Esophagus squamous epithelium (tissue), 5 donors: ENCODE measurements around the gene TMEM9B. TPM values are rescaled to one million over a fixed set of nuclear protein-coding genes. Genes with fewer than 3 reads are reported as not detected.
A peak's percentile ranks its signal among the peaks of the same experiment; 100 is the strongest.

ENCODE experiments used
- DNase-seq: peaks from one replicate; lab custom pipeline; 2025; lab: John Stamatoyannopoulos, UW
- H3K27ac ChIP-seq, 4 donors: fragments of 200-600 bp; sonication (generic); one replicate each; pipeline ENCODE4 v1.5.1; 2016 to 2019; ENCODE audit warnings: mild to moderate bottlenecking in 1 of 4
- H3K27me3 ChIP-seq, 4 donors: fragments of 200-600 bp; sonication (generic); 1 replicate in 3 of 4; 2 replicates in 1 of 4; pipeline versions ENCODE4 v1.5.1 to v1.6.0; 2017 to 2021; ENCODE audit warnings: antibody characterized with exemption in 1 of 4
- H3K36me3 ChIP-seq, 3 donors: fragments of 200-600 bp; sonication (generic); one replicate each; pipeline ENCODE4 v1.5.1; 2016 to 2019
- H3K4me1 ChIP-seq, 3 donors: fragments of 200-600 bp; sonication (generic); one replicate each; pipeline ENCODE4 v1.5.1; 2017 to 2019
- H3K4me3 ChIP-seq, 4 donors: fragments of 200-600 bp; sonication (generic); 1 replicate in 3 of 4; 2 replicates in 1 of 4; pipeline ENCODE4 v1.5.1; 2016 to 2019; ENCODE audit warnings: mild to moderate bottlenecking in 2 of 4, moderate library complexity in 1 of 4
- H3K9me3 ChIP-seq, 3 donors: fragments of 200-600 bp; sonication (generic); one replicate each; pipeline ENCODE4 v1.5.1; 2016 to 2019
- POLR2A ChIP-seq, 4 donors: fragments of 450-650 bp; IDR thresholded peaks; one replicate each; pipeline ENCODE4 v1.6.1; 2017; ENCODE audit warnings: antibody characterized with exemption in 4 of 4, mild to moderate bottlenecking in 4 of 4, moderate library complexity in 3 of 4
- WGBS, 2 donors: methylation state at CpG; one replicate each; pipeline ENCODE4 v1.1.5; 2018; 5-methylcytosine and 5-hydroxymethylcytosine counted together
- intact Hi-C: fragments of 100-400 bp; cut with DNase I; formaldehyde crosslinking; loops from one replicate; pipeline ENCODE4 v1.15.0; 2022
- total RNA-seq, 4 donors: library from RNA; depleted of rRNA; stranded (reverse); fragments of >200 nt; gene quantifications; one replicate each; pipeline ENCODE4 v1.1.0, GENCODE V29; 2016
- TF ChIP-seq, protein P1 (sequence below), 6 experiments: fragments of 450-650 bp in 4 of 6; fragments of 200-600 bp in 2 of 6; sonication (generic) in 2 of 6; IDR thresholded peaks; one replicate each; pipeline ENCODE4 v1.5.1; 2016 to 2019; ENCODE audit warnings: antibody characterized with exemption in 6 of 6, mild to moderate bottlenecking in 4 of 6, moderate library complexity in 4 of 6
- donor health status: DM: yes; HTN: yes; CAD: no.

Gene TMEM9B
- total RNA-seq, 4 donors from 2014 or later, result 41.7 to 73.2 (median 57.6) TPM

DNA sequence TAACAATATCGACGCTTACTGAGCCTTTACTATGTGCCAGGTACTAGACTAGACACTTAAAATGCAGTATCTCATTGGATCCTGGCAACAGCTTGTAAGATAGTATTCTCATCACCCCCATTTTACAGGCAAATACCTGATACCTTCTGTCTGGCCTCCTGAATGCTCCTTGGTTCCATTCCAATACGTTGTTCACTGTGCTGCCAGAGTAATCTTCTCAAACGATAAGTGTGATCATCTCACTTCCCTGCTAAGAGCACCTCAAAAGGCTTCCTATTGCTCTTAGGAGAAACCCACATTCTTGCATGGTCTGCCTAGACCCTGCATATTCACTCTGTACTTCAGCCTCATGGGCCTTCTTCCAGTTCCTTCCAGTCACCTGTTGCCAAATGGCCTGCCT is 40.8 kb upstream of the TMEM9B start:
- Histone ChIP-seq H3K4me1 (peaks cover 13 to 20% (median 17%) of the 10 kb centered on the region in 3 donors), H3K27ac (no peak overlapping the region), H3K4me3 (no peak overlapping the region), H3K9me3 (no peaks in the 10 kb centered on the region), H3K36me3 (no peaks in the 10 kb centered on the region), H3K27me3 (peaks cover 0 to 41% (median 2%) of the 10 kb centered on the region in 4 donors)
- WGBS, 2 donors, result 74 to 77% methylated on average over 4 of the region's 4 CpGs
- DNase-seq, result no peak
- intact Hi-C loops, result no loop called here
- TF ChIP-seq POLR2A (IDR thresholded peaks at IDR 0.05), result no peak
- TF ChIP-seq, protein P1, sequence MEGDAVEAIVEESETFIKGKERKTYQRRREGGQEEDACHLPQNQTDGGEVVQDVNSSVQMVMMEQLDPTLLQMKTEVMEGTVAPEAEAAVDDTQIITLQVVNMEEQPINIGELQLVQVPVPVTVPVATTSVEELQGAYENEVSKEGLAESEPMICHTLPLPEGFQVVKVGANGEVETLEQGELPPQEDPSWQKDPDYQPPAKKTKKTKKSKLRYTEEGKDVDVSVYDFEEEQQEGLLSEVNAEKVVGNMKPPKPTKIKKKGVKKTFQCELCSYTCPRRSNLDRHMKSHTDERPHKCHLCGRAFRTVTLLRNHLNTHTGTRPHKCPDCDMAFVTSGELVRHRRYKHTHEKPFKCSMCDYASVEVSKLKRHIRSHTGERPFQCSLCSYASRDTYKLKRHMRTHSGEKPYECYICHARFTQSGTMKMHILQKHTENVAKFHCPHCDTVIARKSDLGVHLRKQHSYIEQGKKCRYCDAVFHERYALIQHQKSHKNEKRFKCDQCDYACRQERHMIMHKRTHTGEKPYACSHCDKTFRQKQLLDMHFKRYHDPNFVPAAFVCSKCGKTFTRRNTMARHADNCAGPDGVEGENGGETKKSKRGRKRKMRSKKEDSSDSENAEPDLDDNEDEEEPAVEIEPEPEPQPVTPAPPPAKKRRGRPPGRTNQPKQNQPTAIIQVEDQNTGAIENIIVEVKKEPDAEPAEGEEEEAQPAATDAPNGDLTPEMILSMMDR (IDR thresholded peaks at IDR 0.05), result no peak

DNA sequence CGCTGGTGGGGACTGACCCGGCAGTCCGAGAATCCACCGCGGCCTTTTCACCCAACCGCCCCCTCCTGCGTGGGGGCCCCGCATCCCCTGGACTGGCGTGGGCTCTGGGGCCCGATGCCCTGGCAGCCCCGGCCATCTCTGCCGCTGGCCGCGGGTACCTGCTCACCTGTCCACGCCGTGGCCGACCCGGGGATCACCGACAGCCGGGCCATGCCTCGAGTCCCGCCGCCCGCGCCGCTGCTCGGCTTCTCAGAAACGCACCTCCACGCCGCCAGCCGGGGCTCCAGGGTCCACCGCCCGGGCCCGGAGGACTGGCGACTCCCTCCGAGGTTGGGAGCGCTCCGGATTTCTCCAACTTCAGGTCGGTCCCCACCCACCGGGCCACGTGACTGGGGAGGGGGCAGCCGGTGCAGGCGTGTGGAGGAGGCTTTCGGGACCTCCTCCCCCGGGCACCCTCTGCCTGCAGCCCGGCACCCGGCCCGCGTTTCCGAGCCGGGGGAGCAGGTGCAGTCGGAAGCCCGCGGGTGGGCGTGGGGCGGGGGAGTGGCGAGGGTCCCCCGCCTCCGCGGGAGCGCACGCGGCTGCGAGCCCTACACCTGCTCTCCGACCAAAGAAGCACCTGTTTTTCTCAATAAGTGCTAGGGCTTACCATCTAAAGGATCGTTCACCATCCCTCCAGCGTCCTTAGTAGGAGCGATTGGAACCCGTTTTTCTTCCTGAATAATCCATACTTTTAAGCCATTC is 40.1 kb upstream of the TMEM9B start:
- TF ChIP-seq, protein P1 (IDR thresholded peaks at IDR 0.05), result no peak
- TF ChIP-seq POLR2A (IDR thresholded peaks at IDR 0.05), result no peak
- Histone ChIP-seq H3K4me1 (peaks cover 13 to 20% (median 17%) of the 10 kb centered on the region in 3 donors), H3K4me3 (peak overlapping the region; percentile 30 to 72 (median 46)), H3K27me3 (peaks cover 0 to 41% (median 2%) of the 10 kb centered on the region in 4 donors), H3K36me3 (no peaks in the 10 kb centered on the region), H3K9me3 (no peaks in the 10 kb centered on the region), H3K27ac (no peak overlapping the region)
- intact Hi-C loops, result no loop called here
- no peak for DNase-seq
- WGBS, 2 donors, result 43 to 51% methylated on average over 5 to 10 of the region's 69 CpGs

DNA sequence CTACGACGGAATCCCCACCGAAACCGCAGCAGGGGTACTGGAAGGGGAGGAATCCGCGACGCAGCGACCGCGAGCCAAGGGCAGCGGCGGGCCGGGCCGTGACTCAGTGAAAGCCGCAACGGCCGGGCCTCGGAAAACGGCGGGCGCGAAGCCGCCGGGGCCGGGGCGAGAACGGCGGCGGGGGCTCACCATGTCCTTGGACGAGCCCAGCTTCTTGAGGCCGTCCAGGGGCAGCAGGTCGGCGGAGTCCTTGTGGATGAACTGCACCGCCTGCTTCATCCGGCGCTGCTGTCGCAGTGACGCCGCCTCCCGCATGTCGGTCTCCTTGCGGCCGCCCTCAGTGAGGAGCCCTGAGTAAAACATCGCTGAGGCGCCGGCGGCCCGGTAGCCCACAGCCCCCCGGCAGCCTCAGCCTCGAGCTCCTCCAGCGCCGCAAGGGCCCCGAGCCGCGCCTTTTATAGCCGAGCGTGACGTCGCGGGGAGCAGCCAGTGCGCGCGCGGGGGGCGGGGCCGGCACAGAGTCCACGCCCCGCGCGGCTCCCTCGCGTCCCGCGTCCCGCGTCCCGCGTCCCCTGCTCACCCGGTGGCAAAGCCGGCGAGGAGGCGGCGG is 39.4 kb upstream of the TMEM9B start, which contains the start of gene NRIP3:
Gene NRIP3 (minus strand): TSS at position 429 of the 610 bp plus-strand sequence. CDS start 66 bp downstream, at position 363.
- Histone ChIP-seq H3K27ac (peak within 1 kb of the TSS in 2 of 4 donors; percentile 20 to 49), H3K9me3 (no peaks in the 10 kb centered on the region), H3K4me3 (peak within 1 kb of the TSS; percentile 30 to 72 (median 46)), H3K27me3 (peaks cover 0 to 44% (median 2%) of the 10 kb centered on the region in 4 donors), H3K4me1 (peaks cover 13 to 20% (median 17%) of the 10 kb centered on the region in 3 donors), H3K36me3 (no peaks in the 10 kb centered on the region)
- TF ChIP-seq, protein P1 (IDR thresholded peaks at IDR 0.05), result no peak
- peak in 2 of 4 donors; percentile 34 to 49 for TF ChIP-seq POLR2A (IDR thresholded peaks at IDR 0.05)
- 1 to 2% methylated on average over 13 to 14 of the region's 83 CpGs for WGBS, 2 donors
- intact Hi-C loops, result no loop called here
- DNase-seq, result peak; percentile 2

DNA sequence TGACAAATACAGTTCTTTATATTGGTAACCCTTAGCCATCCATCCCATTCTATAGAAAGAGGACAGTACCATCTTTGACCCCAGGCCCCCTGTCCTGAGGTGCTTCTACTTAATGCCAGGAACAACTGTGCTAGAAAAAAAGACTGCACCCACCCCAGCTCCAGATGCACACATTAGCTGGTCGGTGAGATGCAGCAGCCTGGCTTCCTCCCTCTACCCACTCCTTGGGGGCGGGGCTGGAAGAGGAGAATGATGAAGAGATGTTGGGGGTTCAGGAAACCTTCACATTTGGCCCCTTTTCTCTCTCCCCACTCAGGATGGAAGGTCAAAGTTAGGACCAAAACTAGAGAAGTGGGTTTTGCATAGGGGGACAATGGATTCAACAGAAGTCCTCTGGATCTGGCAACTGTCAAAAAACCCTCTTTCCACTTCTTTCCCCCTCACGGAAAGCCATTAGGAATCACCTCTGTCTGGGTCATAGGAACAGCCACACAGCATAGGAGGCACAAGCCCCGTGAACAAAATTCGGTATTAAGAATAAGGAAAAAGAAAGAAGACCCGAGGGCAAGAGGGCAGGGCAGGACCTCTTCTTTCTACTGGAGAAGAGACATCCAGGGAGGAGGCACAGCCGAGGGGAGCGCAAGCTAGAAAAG is 38.8 kb upstream of the TMEM9B start:
- DNase-seq, result no peak
- Histone ChIP-seq H3K36me3 (no peaks in the 10 kb centered on the region), H3K9me3 (no peaks in the 10 kb centered on the region), H3K27ac (peak overlapping the region in 1 of 4 donors; percentile 49), H3K4me3 (peak overlapping the region; percentile 30 to 72 (median 46)), H3K4me1 (peaks cover 13 to 20% (median 17%) of the 10 kb centered on the region in 3 donors), H3K27me3 (peaks cover 0 to 44% (median 2%) of the 10 kb centered on the region in 4 donors)
- TF ChIP-seq, protein P1 (IDR thresholded peaks at IDR 0.05), result no peak
- TF ChIP-seq POLR2A (IDR thresholded peaks at IDR 0.05), result no peak
- 13 to 17% methylated on average over 6 to 8 of the region's 8 CpGs for WGBS, 2 donors
- intact Hi-C loops, result no loop called here
